B cell (primary cell): ENCODE measurements around the gene DIPK1A. TPM values are rescaled to one million over a fixed set of nuclear protein-coding genes. Genes with fewer than 3 reads are reported as not detected.

ENCODE experiments used
- ATAC-seq: fragments of 200-7000 bp; cut with Tn5 transposase; one replicate; pipeline ENCODE4 v1.10.0; 2021; ENCODE audit warnings: low read depth, mild to moderate bottlenecking, moderate number of reproducible peaks, moderate library complexity
- CTCF ChIA-PET: fragments of 350-600 bp; sonication (Branson Sonifier 250); formaldehyde crosslinking; loops from one replicate; lab custom pipeline; 2021; ENCODE audit warnings: antibody characterized with exemption, inconsistent platforms; lab: Charles Lee
- POLR2A ChIA-PET: fragments of 350-600 bp; sonication (Branson Sonifier 250); formaldehyde crosslinking; loops from one replicate; lab custom pipeline; 2021; ENCODE audit warnings: antibody characterized with exemption; lab: Charles Lee
- DNase-seq: peaks from one replicate; pipeline ENCODE4 v3.0.0; 2013
- H2AFZ ChIP-seq: 2 replicates; pipeline ENCODE4 v1.6.1; 2012; ENCODE audit warnings: mild to moderate bottlenecking, low read depth, low read length; ENCODE audit not compliant: insufficient read depth, poor library complexity, severe bottlenecking
- H3K27ac ChIP-seq, 2 donors: 1 replicate in 1 of 2; 2 replicates in 1 of 2; pipeline ENCODE4 v1.5.1; 2012 to 2013; ENCODE audit warnings: low read length in 2 of 2, mild to moderate bottlenecking in 2 of 2, moderate library complexity in 1 of 2
- H3K27me3 ChIP-seq, 4 experiments: fragments of 200-600 bp in 1 of 4; sonication (generic) in 1 of 4; replicated peaks in 1 of 4; 1 replicate in 2 of 4; 2 replicates in 2 of 4; pipeline versions ENCODE4 v1.6.1 to v1.7.0; 2013 to 2016; ENCODE audit warnings: low read length in 3 of 4, mild to moderate bottlenecking in 2 of 4, mixed read lengths in 1 of 4, moderate library complexity in 1 of 4; ENCODE audit not compliant: insufficient read depth in 4 of 4, control insufficient read depth in 3 of 4; ENCODE audit errors: control extremely low read depth in 1 of 4
- H3K36me3 ChIP-seq, 2 experiments: replicated peaks in 1 of 2; 1 replicate in 1 of 2; 2 replicates in 1 of 2; pipeline versions ENCODE4 v1.6.1 to v1.7.1; 2013; ENCODE audit warnings: low read length in 1 of 2; ENCODE audit not compliant: insufficient read depth in 2 of 2, control insufficient read depth in 1 of 2; ENCODE audit errors: control extremely low read depth in 1 of 2, extremely low read depth in 1 of 2
- H3K4me1 ChIP-seq, 2 donors: fragments of 200-600 bp in 1 of 2; sonication (generic) in 1 of 2; 1 replicate in 1 of 2; 2 replicates in 1 of 2; pipeline versions ENCODE4 v1.5.1 to v1.6.1; 2013 to 2017; ENCODE audit warnings: low read length in 2 of 2; ENCODE audit not compliant: control insufficient read depth in 2 of 2, insufficient read depth in 2 of 2
- H3K4me2 ChIP-seq: replicated peaks from 2 replicates; pipeline ENCODE3; 2012; ENCODE audit warnings: mild to moderate bottlenecking, low read depth, low read length; ENCODE audit not compliant: poor library complexity, severe bottlenecking
- H3K4me3 ChIP-seq, 5 experiments: fragments of 200-600 bp in 1 of 5; sonication (generic) in 1 of 5; 1 replicate in 3 of 5; 2 replicates in 2 of 5; pipeline versions ENCODE4 v1.5.1 to v1.7.0; 2011 to 2016; ENCODE audit warnings: low read length in 4 of 5, mild to moderate bottlenecking in 4 of 5, low read depth in 2 of 5, control low read depth in 1 of 5, moderate library complexity in 1 of 5; ENCODE audit not compliant: insufficient read depth in 1 of 5; ENCODE audit errors: control extremely low read depth in 1 of 5, extremely low read depth in 1 of 5
- H3K79me2 ChIP-seq: fragments of 200-600 bp; sonication (generic); one replicate; pipeline ENCODE4 v1.6.0; 2016; ENCODE audit warnings: low read length; ENCODE audit not compliant: control insufficient read depth, insufficient read depth
- H3K9ac ChIP-seq: fragments of 200-600 bp; sonication (generic); 2 replicates; pipeline ENCODE4 v1.6.1; 2017; ENCODE audit warnings: mild to moderate bottlenecking, low read length, moderate library complexity
- H3K9me3 ChIP-seq, 3 donors: one replicate each; pipeline versions ENCODE4 v1.6.1 to v1.7.1; 2013; ENCODE audit warnings: low read length in 2 of 3; ENCODE audit not compliant: control insufficient read depth in 2 of 3, insufficient read depth in 1 of 3; ENCODE audit errors: control extremely low read depth in 1 of 3
- H4K20me1 ChIP-seq: 2 replicates; pipeline ENCODE4 v1.6.0; 2012; ENCODE audit warnings: mild to moderate bottlenecking, low read length; ENCODE audit not compliant: insufficient read depth, control insufficient read depth, poor library complexity, severe bottlenecking
- H3K27ac Mint-ChIP-seq: one replicate; pipeline ENCODE4 v1.8.0; 2021; ENCODE audit warnings: mixed read lengths
- H3K27me3 Mint-ChIP-seq: one replicate; pipeline ENCODE4 v1.8.0; 2021; ENCODE audit warnings: mixed read lengths
- H3K4me1 Mint-ChIP-seq: one replicate; pipeline ENCODE4 v1.8.0; 2021; ENCODE audit warnings: mixed read lengths
- H3K4me3 Mint-ChIP-seq: one replicate; pipeline ENCODE4 v1.8.0; 2021; ENCODE audit warnings: mixed read lengths
- H3K9me3 Mint-ChIP-seq: one replicate; pipeline ENCODE4 v1.8.0; 2022; ENCODE audit warnings: mixed read lengths; ENCODE audit not compliant: insufficient read depth
- CTCF ChIP-seq: fragments of 200-600 bp; IDR thresholded peaks from one replicate; pipeline ENCODE4 v1.8.0; 2022; ENCODE audit warnings: antibody characterized with exemption, mild to moderate bottlenecking
- EZH2 ChIP-seq: IDR thresholded peaks from 2 replicates; pipeline ENCODE4 v1.6.1; 2012; ENCODE audit warnings: borderline replicate concordance, low read depth, mild to moderate bottlenecking, moderate library complexity, low read length; ENCODE audit not compliant: insufficient read depth, poor library complexity, severe bottlenecking
- WGBS: methylation state at CpG from one replicate; pipeline ENCODE4 v1.1.5; 2013; ENCODE audit warnings: missing lambda C conversion rate; ENCODE audit not compliant: insufficient coverage; 5-methylcytosine and 5-hydroxymethylcytosine counted together
- intact Hi-C: fragments of 100-400 bp; cut with micrococcal nuclease; formaldehyde crosslinking; loops from one replicate; pipeline ENCODE4 v1.10.0; 2022
- polyA plus RNA-seq: library from polyadenylated mRNA; depleted of rRNA; stranded (reverse); fragments of >200 nt; gene quantifications from 2 replicates; pipeline ENCODE4 v1.2.3, GENCODE V29; 2012
- total RNA-seq, 2 donors: library from RNA; stranded (reverse); fragments of 120-200 nt in 1 of 2; gene quantifications; 1 replicate in 1 of 2; 2 replicates in 1 of 2; pipeline versions ENCODE4 v1.2.3 to v1.2.4, GENCODE V29; 2013 to 2022

Gene DIPK1A
- total and polyA plus RNA-seq, 2 donors (not counting 1 experiment from before 2014, with no cell fraction given), result 10.7 to 22.7 TPM

- H3K4me3 ChIP-seq, result no peak overlapping the region
- ChIA-PET POLR2A (no interaction called here), CTCF (interaction anchor here (0.7 kb wide), 1 partner anchor 204 kb away, joined by 4 read pairs; no protein-coding TSS in a partner anchor)
- Mint-ChIP-seq H3K27me3 (no peaks in the 10 kb centered on the region), H3K4me3 (no peak overlapping the region), H3K27ac (no peak overlapping the region), H3K4me1 (peaks cover 8% of the 10 kb centered on the region), H3K9me3 (no peaks in the 10 kb centered on the region)
- no peak overlapping the region for H3K9ac ChIP-seq
- DNase-seq (no peak), ATAC-seq (no peak)
- no peaks in the 10 kb centered on the region for H3K27me3 ChIP-seq
- peaks cover 18 to 76% of the 10 kb centered on the region in 2 experiments for H3K36me3 ChIP-seq
- peak overlapping the region in 1 of 2 donors; percentile 10 for H3K27ac ChIP-seq
- WGBS, result no CpG with 5 or more reads among the region's 3 CpGs
- intact Hi-C loops, result no loop called here
- no peak overlapping the region for H3K4me2 ChIP-seq
- no peaks in the 10 kb centered on the region for H3K9me3 ChIP-seq
- peaks cover 6% of the 10 kb centered on the region for H4K20me1 ChIP-seq
- H2AFZ ChIP-seq, result no peak overlapping the region
- H3K79me2 ChIP-seq, result peaks cover 12% of the 10 kb centered on the region
- TF ChIP-seq EZH2, result no peak
- no peak for TF ChIP-seq CTCF
- no peaks in the 10 kb centered on the region for H3K4me1 ChIP-seq
Observed at GRCh38 chr1:92844439-92844838, 116.8 kb downstream of the DIPK1A start.

- Histone ChIP-seq H3K36me3 (peaks cover 17 to 74% of the 10 kb centered on the region in 2 experiments), H4K20me1 (peaks cover 13% of the 10 kb centered on the region), H3K27me3 (no peaks in the 10 kb centered on the region), H3K4me1 (no peaks in the 10 kb centered on the region), H3K79me2 (peaks cover 9% of the 10 kb centered on the region), H3K27ac (peak overlapping the region in 1 of 2 donors; percentile 10), H3K9me3 (no peaks in the 10 kb centered on the region), H3K4me2 (no peak overlapping the region), H3K9ac (no peak overlapping the region), H2AFZ (no peak overlapping the region), H3K4me3 (no peak overlapping the region)
- Mint-ChIP-seq H3K4me3 (no peak overlapping the region), H3K27me3 (no peaks in the 10 kb centered on the region), H3K9me3 (no peaks in the 10 kb centered on the region), H3K27ac (peak overlapping the region; percentile 20), H3K4me1 (peaks cover 10% of the 10 kb centered on the region)
- ATAC-seq (no peak), DNase-seq (no peak)
- intact Hi-C loops, result no loop called here
- TF ChIP-seq EZH2, result no peak
- no peak for TF ChIP-seq CTCF
- WGBS, result 97% methylated on average over 3 of the region's 8 CpGs
- ChIA-PET POLR2A (no interaction called here), CTCF (interaction anchor here (0.8 to 1.2 kb wide), 3 partner anchors 11 to 150 kb away, joined by 3 read pairs; partner anchors contain the start of gene RPL5)
Observed at GRCh38 chr1:92843429-92844352, 117.6 kb downstream of the DIPK1A start.
